HEK293 (cell line): ENCODE measurements around the gene HMGB3.
A peak's percentile ranks its signal among the peaks of the same experiment; 100 is the strongest.
"Not testable (repeated sequence)": the region's sequence is repeated elsewhere in the genome, so short reads cannot be mapped to it uniquely, and the experiment has no call there.

ENCODE experiments used
- CTCF ChIA-PET: fragments of 350-600 bp; formaldehyde crosslinking; extraction: SDS; loops from one replicate; lab custom pipeline; 2021; ENCODE audit warnings: antibody characterized with exemption; lab: Yijun Ruan, JAX
- POLR2A ChIA-PET: fragments of 300-600 bp; formaldehyde crosslinking; extraction: SDS; loops from one replicate; lab custom pipeline; 2020; ENCODE audit warnings: antibody characterized with exemption, inconsistent platforms; lab: Yijun Ruan, JAX
- H3K27ac ChIP-seq: fragments of 200-500 bp; sonication (Bioruptor generic); 2 replicates; pipeline ENCODE4 v1.5.1; 2014; ENCODE audit warnings: low read depth, low read length, control low read depth, inconsistent platforms; ENCODE audit errors: extremely low read depth
- H3K36me3 ChIP-seq, 2 experiments: fragments of 200-500 bp in 1 of 2; sonication (Bioruptor generic) in 1 of 2; 1 replicate in 1 of 2; 2 replicates in 1 of 2; pipeline ENCODE4 v1.5.1; 2014 to 2017; ENCODE audit warnings: inconsistent platforms in 2 of 2, low read length in 2 of 2; ENCODE audit not compliant: control insufficient read depth in 2 of 2, insufficient read depth in 1 of 2
- H3K4me1 ChIP-seq: fragments of 200-500 bp; sonication (Bioruptor generic); 2 replicates; pipeline ENCODE4 v1.5.1; 2014; ENCODE audit warnings: mild to moderate bottlenecking, low read length, inconsistent platforms; ENCODE audit not compliant: control insufficient read depth, insufficient read depth
- H3K4me3 ChIP-seq: 2 replicates; pipeline ENCODE4 v1.5.1; 2011; ENCODE audit warnings: low read depth, mild to moderate bottlenecking, control low read depth, low read length, moderate library complexity
- H3K9me3 ChIP-seq: fragments of 200-500 bp; sonication (Bioruptor generic); 2 replicates; pipeline ENCODE4 v1.5.1; 2014; ENCODE audit warnings: low read depth, low read length, inconsistent platforms; ENCODE audit not compliant: control insufficient read depth, insufficient read depth
- REPIN1 ChIP-seq: fragments of 450-650 bp; formaldehyde crosslinking; IDR thresholded peaks from 2 replicates; pipeline ENCODE4 v1.5.1; 2017; ENCODE audit warnings: missing biosample characterization, missing genetic modification characterization, low read depth
- ZBTB21 ChIP-seq: fragments of 450-650 bp; formaldehyde crosslinking; IDR thresholded peaks from 2 replicates; pipeline ENCODE4 v1.5.1; 2017; ENCODE audit warnings: missing biosample characterization, missing genetic modification characterization
- ZNF112 ChIP-seq: fragments of 450-650 bp; formaldehyde crosslinking; IDR thresholded peaks from 2 replicates; pipeline ENCODE4 v1.5.0; 2017; ENCODE audit warnings: missing biosample characterization, missing genetic modification characterization
- ZNF24 ChIP-seq: fragments of 450-650 bp; formaldehyde crosslinking; IDR thresholded peaks from 2 replicates; pipeline ENCODE4 v1.5.1; 2016; ENCODE audit warnings: missing biosample characterization, missing genetic modification characterization
- TF ChIP-seq, protein P1 (sequence below): fragments of 450-650 bp; formaldehyde crosslinking; IDR thresholded peaks from 2 replicates; pipeline ENCODE4 v1.5.1; 2017; ENCODE audit warnings: missing biosample characterization, missing genetic modification characterization
- TF ChIP-seq, protein P2 (sequence below): fragments of 450-650 bp; formaldehyde crosslinking; optimal IDR thresholded peaks from 2 replicates; pipeline ENCODE3; 2016; ENCODE audit warnings: missing biosample characterization, mild to moderate bottlenecking, missing genetic modification characterization
- TF ChIP-seq, protein P3 (sequence below): fragments of 450-650 bp; IDR thresholded peaks from 2 replicates; pipeline ENCODE4 v1.5.1; 2018; ENCODE audit warnings: missing biosample characterization, missing genetic modification characterization

HMGB3 gene

DNA sequence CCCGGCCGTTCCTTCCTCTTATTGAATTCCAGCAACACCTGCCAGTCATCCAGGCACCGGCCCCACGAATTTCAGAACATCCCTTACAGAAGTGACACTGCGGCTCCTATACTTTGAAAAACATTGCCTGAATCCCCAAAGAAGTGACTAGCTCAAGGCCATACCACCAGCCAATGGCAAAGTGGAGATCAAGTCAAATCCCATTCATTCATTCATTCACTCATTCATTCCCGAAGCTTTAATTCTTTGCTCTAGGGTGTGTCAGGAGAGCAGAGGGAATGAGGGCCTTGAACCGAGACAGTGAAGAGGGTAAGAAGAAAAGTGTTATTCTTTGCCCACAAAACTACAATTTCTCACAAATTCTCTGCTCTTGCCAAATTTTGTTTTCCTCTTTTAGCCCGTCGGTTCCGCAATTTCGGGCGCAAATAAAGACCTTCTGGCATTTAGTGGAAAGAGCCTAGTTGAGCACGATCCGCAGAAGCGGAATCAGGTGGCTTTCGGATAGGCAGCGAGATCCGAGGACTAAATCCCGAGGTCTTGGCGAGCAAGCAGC is 824 bp upstream of the HMGB3 start:
- no peak overlapping the region for H3K4me3 ChIP-seq
- CTCF ChIA-PET, result interaction anchor here (1.6 kb wide), 1 partner anchor 48 kb away, joined by 4 read pairs; no protein-coding TSS in a partner anchor
- TF ChIP-seq ZNF112 (tag by site-specific recombination), result no peak
- TF ChIP-seq ZNF24 (tag by site-specific recombination), result 0 out of 2 replicates have a peak, but pooled peaks have one; percentile 41
- no peak overlapping the region; the same call in 1 of the 2 replicates for H3K27ac ChIP-seq
- peaks cover 5 to 23% of the 10 kb centered on the region in 2 experiments for H3K36me3 ChIP-seq
- no peaks in the 10 kb centered on the region for H3K4me1 ChIP-seq
- POLR2A ChIA-PET, result no interaction called here
- H3K9me3 ChIP-seq, result no peaks in the 10 kb centered on the region

DNA sequence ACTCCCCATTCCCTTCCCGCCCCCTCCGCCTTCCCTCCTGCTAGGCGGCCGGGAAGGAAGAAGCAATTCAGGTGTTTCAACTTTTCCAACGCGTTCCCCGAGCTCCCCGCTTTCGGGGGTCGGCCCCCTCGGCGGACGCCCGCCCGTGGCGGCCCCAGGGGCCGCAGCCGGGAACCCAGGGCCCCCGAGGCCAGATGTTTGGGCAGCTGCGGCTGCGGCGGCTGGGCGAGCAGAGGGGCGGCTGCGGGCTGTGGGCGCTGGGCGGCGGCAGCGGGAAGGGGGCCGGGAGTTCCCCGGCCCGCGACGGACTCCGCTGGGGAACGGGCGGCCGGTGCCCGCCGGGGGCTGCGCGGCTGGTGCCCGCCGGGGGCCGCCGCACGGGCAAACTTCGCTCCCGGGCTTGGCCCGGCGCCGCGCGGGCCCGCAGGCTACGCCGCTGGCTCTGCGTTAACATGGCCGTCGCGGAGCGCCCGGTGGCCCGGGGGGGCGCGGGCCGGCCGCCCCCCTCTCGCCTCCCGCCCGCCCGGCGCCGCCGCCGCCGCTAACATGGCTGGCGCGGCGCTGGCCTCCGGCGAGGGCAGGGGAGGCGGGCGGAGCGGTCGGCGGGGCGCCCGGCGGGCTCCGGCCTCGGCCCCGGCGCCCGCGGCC is 510 bp downstream of the HMGB3 start:
- Histone ChIP-seq H3K4me1 (no peaks in the 10 kb centered on the region), H3K9me3 (no peaks in the 10 kb centered on the region), H3K36me3 (peaks cover 5 to 33% of the 10 kb centered on the region in 2 experiments), H3K4me3 (peak overlapping the region; percentile 52), H3K27ac (peak overlapping the region; percentile 92)
- TF ChIP-seq REPIN1, result no peak
- TF ChIP-seq, protein P1, sequence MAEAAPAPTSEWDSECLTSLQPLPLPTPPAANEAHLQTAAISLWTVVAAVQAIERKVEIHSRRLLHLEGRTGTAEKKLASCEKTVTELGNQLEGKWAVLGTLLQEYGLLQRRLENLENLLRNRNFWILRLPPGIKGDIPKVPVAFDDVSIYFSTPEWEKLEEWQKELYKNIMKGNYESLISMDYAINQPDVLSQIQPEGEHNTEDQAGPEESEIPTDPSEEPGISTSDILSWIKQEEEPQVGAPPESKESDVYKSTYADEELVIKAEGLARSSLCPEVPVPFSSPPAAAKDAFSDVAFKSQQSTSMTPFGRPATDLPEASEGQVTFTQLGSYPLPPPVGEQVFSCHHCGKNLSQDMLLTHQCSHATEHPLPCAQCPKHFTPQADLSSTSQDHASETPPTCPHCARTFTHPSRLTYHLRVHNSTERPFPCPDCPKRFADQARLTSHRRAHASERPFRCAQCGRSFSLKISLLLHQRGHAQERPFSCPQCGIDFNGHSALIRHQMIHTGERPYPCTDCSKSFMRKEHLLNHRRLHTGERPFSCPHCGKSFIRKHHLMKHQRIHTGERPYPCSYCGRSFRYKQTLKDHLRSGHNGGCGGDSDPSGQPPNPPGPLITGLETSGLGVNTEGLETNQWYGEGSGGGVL, result 0 out of 2 replicates have a peak, but pooled peaks have one; percentile 13
- TF ChIP-seq, protein P2, sequence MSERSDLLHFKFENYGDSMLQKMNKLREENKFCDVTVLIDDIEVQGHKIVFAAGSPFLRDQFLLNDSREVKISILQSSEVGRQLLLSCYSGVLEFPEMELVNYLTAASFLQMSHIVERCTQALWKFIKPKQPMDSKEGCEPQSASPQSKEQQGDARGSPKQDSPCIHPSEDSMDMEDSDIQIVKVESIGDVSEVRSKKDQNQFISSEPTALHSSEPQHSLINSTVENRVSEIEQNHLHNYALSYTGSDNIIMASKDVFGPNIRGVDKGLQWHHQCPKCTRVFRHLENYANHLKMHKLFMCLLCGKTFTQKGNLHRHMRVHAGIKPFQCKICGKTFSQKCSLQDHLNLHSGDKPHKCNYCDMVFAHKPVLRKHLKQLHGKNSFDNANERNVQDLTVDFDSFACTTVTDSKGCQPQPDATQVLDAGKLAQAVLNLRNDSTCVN (tag by site-specific recombination), result peak; percentile 24
- ChIA-PET CTCF (no interaction called here), POLR2A (interaction anchor here (0.6 kb wide), 1 partner anchor 153 kb away, joined by 3 read pairs; no protein-coding TSS in a partner anchor)

DNA sequence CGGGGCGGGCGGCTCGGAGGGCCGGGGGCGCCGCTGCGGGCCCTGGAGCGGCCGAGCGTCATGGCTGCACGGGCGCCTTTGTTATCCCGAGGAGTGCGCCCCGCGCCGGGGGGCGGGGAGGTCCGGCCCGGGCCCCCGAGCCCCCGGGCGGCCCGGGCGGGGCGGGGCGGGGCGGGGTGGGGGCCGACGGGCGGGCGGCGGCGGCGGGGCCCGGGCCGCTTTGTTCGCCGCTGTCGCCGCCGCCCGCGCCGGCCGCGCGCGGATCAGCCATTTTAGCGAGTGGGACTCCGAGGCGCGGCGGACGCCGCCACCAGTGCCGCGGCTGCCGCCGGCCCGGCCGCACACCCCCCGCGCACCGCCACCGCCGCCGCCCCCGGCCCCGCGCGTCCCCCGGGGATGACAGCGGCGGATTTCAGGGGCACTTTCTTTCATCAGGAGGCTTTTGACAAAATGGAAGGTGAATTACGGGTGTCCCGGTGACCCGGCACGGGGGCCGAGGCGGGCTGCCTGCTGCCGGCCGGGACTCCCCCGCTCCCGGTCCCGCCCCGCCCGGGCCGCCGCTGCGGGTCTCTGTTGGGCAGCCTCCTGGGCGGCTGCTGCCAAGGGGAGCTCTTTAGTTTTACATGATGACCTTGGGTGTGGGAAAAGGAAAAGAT is 1.2 kb downstream of the HMGB3 start:
- peak overlapping the region; percentile 52 for H3K4me3 ChIP-seq
- ChIA-PET POLR2A (interaction anchor here (0.6 to 1.1 kb wide), 2 partner anchors 290 to 413 kb away, joined by 3 to 4 read pairs; partner anchors contain the start of gene VMA21), CTCF (interaction anchor here (1.0 kb wide), 1 partner anchor 212 kb away, joined by 4 read pairs; no protein-coding TSS in a partner anchor)
- H3K36me3 ChIP-seq, result peaks cover 5 to 37% of the 10 kb centered on the region in 2 experiments
- no peak overlapping the region for H3K27ac ChIP-seq
- no peak for TF ChIP-seq ZBTB21 (tag by site-specific recombination)
- TF ChIP-seq, protein P2 (tag by site-specific recombination), result peak; percentile 15
- no peaks in the 10 kb centered on the region for H3K9me3 ChIP-seq
- H3K4me1 ChIP-seq, result no peaks in the 10 kb centered on the region

DNA sequence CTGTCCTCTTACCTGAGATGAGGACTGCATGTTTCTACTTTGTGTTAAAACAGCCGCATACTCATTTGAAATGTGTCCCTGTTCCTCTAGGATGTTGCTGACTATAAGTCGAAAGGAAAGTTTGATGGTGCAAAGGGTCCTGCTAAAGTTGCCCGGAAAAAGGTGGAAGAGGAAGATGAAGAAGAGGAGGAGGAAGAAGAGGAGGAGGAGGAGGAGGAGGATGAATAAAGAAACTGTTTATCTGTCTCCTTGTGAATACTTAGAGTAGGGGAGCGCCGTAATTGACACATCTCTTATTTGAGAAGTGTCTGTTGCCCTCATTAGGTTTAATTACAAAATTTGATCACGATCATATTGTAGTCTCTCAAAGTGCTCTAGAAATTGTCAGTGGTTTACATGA is 4.6 kb downstream of the HMGB3 start:
- POLR2A ChIA-PET, H3K27ac ChIP-seq, H3K4me1 ChIP-seq, H3K4me3 ChIP-seq, H3K9me3 ChIP-seq: not testable (repeated sequence)
- TF ChIP-seq, protein P3, sequence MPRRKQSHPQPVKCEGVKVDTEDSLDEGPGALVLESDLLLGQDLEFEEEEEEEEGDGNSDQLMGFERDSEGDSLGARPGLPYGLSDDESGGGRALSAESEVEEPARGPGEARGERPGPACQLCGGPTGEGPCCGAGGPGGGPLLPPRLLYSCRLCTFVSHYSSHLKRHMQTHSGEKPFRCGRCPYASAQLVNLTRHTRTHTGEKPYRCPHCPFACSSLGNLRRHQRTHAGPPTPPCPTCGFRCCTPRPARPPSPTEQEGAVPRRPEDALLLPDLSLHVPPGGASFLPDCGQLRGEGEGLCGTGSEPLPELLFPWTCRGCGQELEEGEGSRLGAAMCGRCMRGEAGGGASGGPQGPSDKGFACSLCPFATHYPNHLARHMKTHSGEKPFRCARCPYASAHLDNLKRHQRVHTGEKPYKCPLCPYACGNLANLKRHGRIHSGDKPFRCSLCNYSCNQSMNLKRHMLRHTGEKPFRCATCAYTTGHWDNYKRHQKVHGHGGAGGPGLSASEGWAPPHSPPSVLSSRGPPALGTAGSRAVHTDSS (tag by site-specific recombination), result peak; percentile 95
- peaks cover 5 to 37% of the 10 kb centered on the region in 2 experiments for H3K36me3 ChIP-seq
- CTCF ChIA-PET, result interaction anchor here (1.6 kb wide), 1 partner anchor 215 kb away, joined by 4 read pairs; no protein-coding TSS in a partner anchor
